Measurements from ENCODE around the gene TRIM71. TPM values are rescaled to one million over a fixed set of nuclear protein-coding genes. Genes with fewer than 3 reads are reported as not detected.
"Not testable (repeated sequence)": the region's sequence is repeated elsewhere in the genome, so short reads cannot be mapped to it uniquely, and the experiment has no call there.

The TRIM71 gene
- total RNA-seq, 1 donor from 2014 or later = not detected

GRCh38 chr3:32892625-32893598 is 75.1 kb downstream of the TRIM71 start:
- no peak for ATAC-seq

- ATAC-seq = no peak
Measured at GRCh38 chr3:32894977-32895376, 77.2 kb downstream of the TRIM71 start.

- no peak for ATAC-seq
Measured at GRCh38 chr3:32895701-32896100, 77.9 kb downstream of the TRIM71 start.

- no peak for ATAC-seq
Measured at GRCh38 chr3:32896143-32896542, 78.3 kb downstream of the TRIM71 start.

GRCh38 chr3:32897001-32897601 is 79.3 kb downstream of the TRIM71 start:
- ATAC-seq = no peak

- no peak for ATAC-seq
Measured at GRCh38 chr3:32897981-32898623, 80.3 kb downstream of the TRIM71 start.

GRCh38 chr3:32899265-32899664 is 81.5 kb downstream of the TRIM71 start:
- ATAC-seq = no peak

GRCh38 chr3:32901005-32901932 is 83.5 kb downstream of the TRIM71 start:
- no peak for ATAC-seq

GRCh38 chr3:32902887-32903371 is 85.1 kb downstream of the TRIM71 start:
- ATAC-seq = peak; percentile 44

- ATAC-seq = no peak
Measured at GRCh38 chr3:32903953-32904352, 86.2 kb downstream of the TRIM71 start.

GRCh38 chr3:32909999-32910398 is 92.2 kb downstream of the TRIM71 start:
- no peak for ATAC-seq

- ATAC-seq = no peak
Measured at GRCh38 chr3:32910954-32911353, 93.2 kb downstream of the TRIM71 start.

- no peak for ATAC-seq
Measured at GRCh38 chr3:32912046-32912445, 94.2 kb downstream of the TRIM71 start.

GRCh38 chr3:32913790-32914446 is 96.1 kb downstream of the TRIM71 start:
- peak; percentile 55 for ATAC-seq

GRCh38 chr3:32919920-32920319 is 102.1 kb downstream of the TRIM71 start:
- no peak for ATAC-seq

- no peak for ATAC-seq
Measured at GRCh38 chr3:32922078-32922477, 104.3 kb downstream of the TRIM71 start.

GRCh38 chr3:32930161-32930560 is 112.4 kb downstream of the TRIM71 start:
- ATAC-seq = no peak

GRCh38 chr3:32931273-32931672 is 113.5 kb downstream of the TRIM71 start:
- not testable (repeated sequence) for ATAC-seq

GRCh38 chr3:32934150-32934742 is 116.4 kb downstream of the TRIM71 start:
- ATAC-seq = no peak

- ATAC-seq = no peak
Measured at GRCh38 chr3:32937331-32937730, 119.5 kb downstream of the TRIM71 start.

All from esophagus mucosa (tissue), 1 donor.